Neural progenitor cell (in vitro differentiated cells): Measurements from ENCODE around the gene CAD.

ENCODE experiments used
- EZH2 ChIP-seq: fragments of 200-600 bp; sonication (generic); IDR thresholded peaks from 2 replicates; pipeline ENCODE4 v1.6.1; 2017; ENCODE audit warnings: antibody characterized with exemption, mild to moderate bottlenecking, moderate library complexity
- TF ChIP-seq, protein P1 (sequence below): fragments of 200-600 bp; sonication (generic); IDR thresholded peaks from 2 replicates; pipeline ENCODE4 v1.5.1; 2017; ENCODE audit warnings: antibody characterized with exemption, mild to moderate bottlenecking

DNA sequence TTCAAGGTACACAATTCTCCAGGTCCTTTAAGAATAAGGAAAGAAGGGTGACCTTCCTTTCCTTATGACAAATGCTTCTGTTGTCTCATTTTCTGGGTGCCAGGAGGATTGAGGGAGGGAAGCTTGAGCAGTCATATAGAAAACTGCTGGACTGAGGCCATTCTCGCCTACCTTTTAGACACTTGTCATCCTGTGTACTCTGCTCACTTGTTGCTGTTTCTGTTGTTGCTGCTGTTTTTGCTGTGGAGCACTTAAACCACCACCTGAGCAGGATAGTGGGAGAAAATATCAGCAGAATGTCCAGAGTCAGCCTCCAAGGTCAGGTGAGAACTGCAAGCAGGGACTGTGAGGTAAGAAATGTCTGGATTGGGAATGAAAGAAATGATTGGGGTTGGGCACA is 60.8 kb downstream of the CAD start:
- TF ChIP-seq, protein P1, sequence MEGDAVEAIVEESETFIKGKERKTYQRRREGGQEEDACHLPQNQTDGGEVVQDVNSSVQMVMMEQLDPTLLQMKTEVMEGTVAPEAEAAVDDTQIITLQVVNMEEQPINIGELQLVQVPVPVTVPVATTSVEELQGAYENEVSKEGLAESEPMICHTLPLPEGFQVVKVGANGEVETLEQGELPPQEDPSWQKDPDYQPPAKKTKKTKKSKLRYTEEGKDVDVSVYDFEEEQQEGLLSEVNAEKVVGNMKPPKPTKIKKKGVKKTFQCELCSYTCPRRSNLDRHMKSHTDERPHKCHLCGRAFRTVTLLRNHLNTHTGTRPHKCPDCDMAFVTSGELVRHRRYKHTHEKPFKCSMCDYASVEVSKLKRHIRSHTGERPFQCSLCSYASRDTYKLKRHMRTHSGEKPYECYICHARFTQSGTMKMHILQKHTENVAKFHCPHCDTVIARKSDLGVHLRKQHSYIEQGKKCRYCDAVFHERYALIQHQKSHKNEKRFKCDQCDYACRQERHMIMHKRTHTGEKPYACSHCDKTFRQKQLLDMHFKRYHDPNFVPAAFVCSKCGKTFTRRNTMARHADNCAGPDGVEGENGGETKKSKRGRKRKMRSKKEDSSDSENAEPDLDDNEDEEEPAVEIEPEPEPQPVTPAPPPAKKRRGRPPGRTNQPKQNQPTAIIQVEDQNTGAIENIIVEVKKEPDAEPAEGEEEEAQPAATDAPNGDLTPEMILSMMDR = no peak
- no peak for TF ChIP-seq EZH2
